ENCODE measurements around the gene ACSM5.

Gene ACSM5

GRCh38 chr16:20364051-20364450, 45.3 kb upstream of the ACSM5 start:
- Histone ChIP-seq H3K36me3 (ENCODE audit: control insufficient read depth, low read length) (no peaks in the 10 kb centered on the region), H3K4me3 (ENCODE audit: low read length) (no peak overlapping the region), H3K4me2 (ENCODE audit: low read length) (no peak overlapping the region), H3K79me2 (ENCODE audit: control insufficient read depth, low read length) (no peaks in the 10 kb centered on the region), H4K20me1 (ENCODE audit: control insufficient read depth, insufficient read depth, low read depth, low read length) (no peaks in the 10 kb centered on the region), H3K9me2 (replicated peaks; ENCODE audit: control insufficient read depth, low read length) (no peaks in the 10 kb centered on the region), H3K27me3 (ENCODE audit: control insufficient read depth, low read length) (no peaks in the 10 kb centered on the region), H3K9me3 (ENCODE audit: control insufficient read depth, insufficient read depth, low read length) (no peaks in the 10 kb centered on the region), H3K4me1 (ENCODE audit: control insufficient read depth, low read length) (no peaks in the 10 kb centered on the region), H3F3A (ENCODE audit: control insufficient read depth, insufficient read depth) (no peaks in the 10 kb centered on the region), H3K27ac (ENCODE audit: low read depth, low read length) (no peak overlapping the region)
- TF ChIP-seq CTCF (IDR thresholded peaks at IDR 0.05; ENCODE audit: low read depth, low read length, poor library complexity, severe bottlenecking): no peak

GRCh38 chr16:20369452-20370054, 39.8 kb upstream of the ACSM5 start:
- Histone ChIP-seq H3K27me3 (ENCODE audit: control insufficient read depth, low read length) (no peaks in the 10 kb centered on the region), H4K20me1 (ENCODE audit: control insufficient read depth, insufficient read depth, low read depth, low read length) (no peaks in the 10 kb centered on the region), H3K4me3 (ENCODE audit: low read length) (no peak overlapping the region), H3F3A (ENCODE audit: control insufficient read depth, insufficient read depth) (no peaks in the 10 kb centered on the region), H3K4me1 (ENCODE audit: control insufficient read depth, low read length) (no peaks in the 10 kb centered on the region), H3K9me2 (replicated peaks; ENCODE audit: control insufficient read depth, low read length) (no peaks in the 10 kb centered on the region), H3K27ac (ENCODE audit: low read depth, low read length) (no peak overlapping the region), H3K36me3 (ENCODE audit: control insufficient read depth, low read length) (no peaks in the 10 kb centered on the region), H3K9me3 (ENCODE audit: control insufficient read depth, insufficient read depth, low read length) (no peaks in the 10 kb centered on the region), H3K79me2 (ENCODE audit: control insufficient read depth, low read length) (no peaks in the 10 kb centered on the region), H3K4me2 (ENCODE audit: low read length) (no peak overlapping the region)
- TF ChIP-seq EZH2phosphoT487 (IDR thresholded peaks at IDR 0.05; ENCODE audit: borderline replicate concordance, low read length) (no peak), CTCF (IDR thresholded peaks at IDR 0.05; ENCODE audit: low read depth, low read length, poor library complexity, severe bottlenecking) (no peak)

GRCh38 chr16:20372701-20373100, 36.6 kb upstream of the ACSM5 start:
- no peak for TF ChIP-seq CTCF (IDR thresholded peaks at IDR 0.05; ENCODE audit: low read depth, low read length, poor library complexity, severe bottlenecking)
- no peak for TF ChIP-seq EZH2phosphoT487 (IDR thresholded peaks at IDR 0.05; ENCODE audit: borderline replicate concordance, low read length)
- Histone ChIP-seq H3K79me2 (ENCODE audit: control insufficient read depth, low read length) (no peaks in the 10 kb centered on the region), H3F3A (ENCODE audit: control insufficient read depth, insufficient read depth) (no peaks in the 10 kb centered on the region), H3K36me3 (ENCODE audit: control insufficient read depth, low read length) (no peaks in the 10 kb centered on the region), H3K9me3 (ENCODE audit: control insufficient read depth, insufficient read depth, low read length) (no peaks in the 10 kb centered on the region), H3K4me1 (ENCODE audit: control insufficient read depth, low read length) (no peaks in the 10 kb centered on the region), H3K27ac (ENCODE audit: low read depth, low read length) (no peak overlapping the region), H3K27me3 (ENCODE audit: control insufficient read depth, low read length) (no peaks in the 10 kb centered on the region), H4K20me1 (ENCODE audit: control insufficient read depth, insufficient read depth, low read depth, low read length) (no peaks in the 10 kb centered on the region), H3K4me2 (ENCODE audit: low read length) (no peak overlapping the region), H3K9me2 (replicated peaks; ENCODE audit: control insufficient read depth, low read length) (no peaks in the 10 kb centered on the region), H3K4me3 (ENCODE audit: low read length) (no peak overlapping the region)
